ENCODE measurements around the gene PRDM1. TPM values are rescaled to one million over a fixed set of nuclear protein-coding genes. Genes with fewer than 3 reads are reported as not detected.

The PRDM1 gene
- total and polyA plus RNA-seq, 2 of the 13 experiments (the other 11 are each of a cell fraction or from before 2014, with no cell fraction given) = 0.13 TPM; not detected in 1

DNA sequence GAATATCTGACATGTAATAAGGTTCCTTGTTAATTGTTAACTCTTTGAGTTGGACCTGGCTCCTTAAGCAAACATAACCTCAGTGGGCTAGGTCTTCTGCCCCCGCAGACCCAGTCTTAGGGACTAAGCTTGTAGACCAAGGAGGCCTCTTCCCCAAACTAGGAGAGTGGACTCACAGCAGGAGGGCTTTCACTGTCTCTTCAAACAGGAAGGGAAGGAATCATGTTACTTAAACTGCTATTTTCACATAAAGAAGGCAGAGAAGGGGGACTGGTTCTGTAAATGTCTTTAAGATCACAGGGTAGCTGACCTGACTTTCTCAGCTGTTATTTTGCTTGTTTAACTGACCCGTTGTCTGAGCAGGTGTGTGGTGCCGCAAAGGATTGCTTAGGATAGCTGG lies 34.9 kb upstream of the PRDM1 start:
- BruUV-seq (replicated peaks) = no TSS peak
- CTCF ChIA-PET (ENCODE audit: low intra/inter-chr PET ratio, low total read pairs) = no interaction called here

More for the DNA sequence above, 34.9 kb upstream of the PRDM1 start:
- Histone ChIP-seq H3K27me3 (ENCODE audit: control insufficient read depth in 1 of 2, insufficient read depth in 2 of 2, low read length in 2 of 2) (peaks cover 1 to 26% of the 10 kb centered on the region in 2 experiments; a peak in 3 of 5 replicates), H4K20me1 (ENCODE audit: insufficient read depth, low read length) (no peaks in the 10 kb centered on the region), H3K36me3 (replicated peaks in 1 of 2; ENCODE audit: control insufficient read depth in 1 of 2, insufficient read depth in 2 of 2, low read length in 2 of 2) (no peaks in the 10 kb centered on the region), H3K9me3 (ENCODE audit: low read length) (no peaks in the 10 kb centered on the region), H3K79me2 (ENCODE audit: insufficient read depth, low read length) (no peaks in the 10 kb centered on the region), H3K4me3 (replicated peaks in 1 of 3; ENCODE audit: insufficient read depth in 1 of 3, low read depth in 2 of 3, low read length in 3 of 3) (no peak overlapping the region), H3K4me1 (ENCODE audit: insufficient read depth, low read length) (peaks cover 13% of the 10 kb centered on the region), H2AFZ (ENCODE audit: low read length) (no peak overlapping the region), H3K4me2 (ENCODE audit: low read depth, low read length) (no peak overlapping the region), H3K27ac (ENCODE audit: extremely low read length, insufficient read depth, low read length) (no peak overlapping the region), H3K9ac (ENCODE audit: insufficient read depth, low read depth, low read length) (no peak overlapping the region)
- TF ChIP-seq ZNF556 (CRISPR knock-in tag; IDR thresholded peaks at IDR 0.05; ENCODE audit: borderline replicate concordance) = no peak
- TF ChIP-seq DR1 (CRISPR knock-in tag; IDR thresholded peaks at IDR 0.05) = no peak
- no peak for TF ChIP-seq SIX4 (CRISPR knock-in tag; IDR thresholded peaks at IDR 0.05)
- no peak for TF ChIP-seq NCOA2 (CRISPR knock-in tag; IDR thresholded peaks at IDR 0.05)
- TF ChIP-seq CENPBD1 (CRISPR knock-in tag; IDR thresholded peaks at IDR 0.05; ENCODE audit: borderline replicate concordance, low read depth) = no peak
- TF ChIP-seq MAX (IDR thresholded peaks at IDR 0.05) = no peak
- no peak for TF ChIP-seq ZNF282 (IDR thresholded peaks at IDR 0.05; ENCODE audit: partially characterized antibody)
- TF ChIP-seq RBFOX2 (IDR thresholded peaks at IDR 0.05; ENCODE audit: low read depth, low read length) = no peak
- TF ChIP-seq ZNF75D (CRISPR knock-in tag; IDR thresholded peaks at IDR 0.05; ENCODE audit: borderline replicate concordance) = no peak
- no peak for TF ChIP-seq PLRG1 (conservative IDR thresholded peaks at IDR 0.05)
- no peak for TF ChIP-seq ERF (CRISPR knock-in tag; IDR thresholded peaks at IDR 0.05)
- TF ChIP-seq E2F1 (CRISPR knock-in tag; IDR thresholded peaks at IDR 0.05) = no peak
- DNase-seq (ENCODE audit: low spot score) (no peak), FAIRE-seq (no peak), ATAC-seq (no peak)
- POLR2A ChIA-PET = no interaction called here
- in situ Hi-C loops (cut with HindIII; ENCODE audit: extremely low pct_ligation_motif_present, low pct_unique_long_range_greater_than_20kb) = no loop called here
- 5% methylated on average over 3 of the region's 3 CpGs for WGBS (ENCODE audit: low lambda C conversion rate)
- intact Hi-C loops (cut with micrococcal nuclease; ENCODE audit: unreplicated experiment) = no loop called here
